HG03442 (cell line): Measurements from ENCODE around the gene SCGB3A2.

ENCODE experiments used
- ATAC-seq: cut with Tn5 transposase; IDR thresholded peaks from one replicate; pipeline ENCODE4 v1.9.1; 2021; ENCODE audit warnings: mild to moderate bottlenecking, moderate library complexity; ENCODE audit not compliant: unreplicated experiment

SCGB3A2 gene

GRCh38 chr5:147878066-147878759 lies at the start of gene SCGB3A2:
Gene SCGB3A2, plus strand, starts transcription at chr5:147878711. Its CDS starts 93 bp downstream, at chr5:147878804.
- no peak for ATAC-seq

GRCh38 chr5:147830035-147830434 lies 48.5 kb upstream of the SCGB3A2 start:
- ATAC-seq, result no peak

- ATAC-seq, result no peak
Measured at GRCh38 chr5:147831465-147831864, 47.0 kb upstream of the SCGB3A2 start, which contains the start of gene SPINK1. Gene SPINK1, minus strand, starts transcription at chr5:147831671. Its CDS starts 94 bp downstream, at chr5:147831577.

- no peak for ATAC-seq
Measured at GRCh38 chr5:147832541-147832940, 46.0 kb upstream of the SCGB3A2 start.

- no peak for ATAC-seq
Measured at GRCh38 chr5:147835386-147835798, 43.1 kb upstream of the SCGB3A2 start.

GRCh38 chr5:147836439-147836838 lies 42.1 kb upstream of the SCGB3A2 start:
- ATAC-seq, result no peak

- ATAC-seq, result no peak
Measured at GRCh38 chr5:147842869-147843268, 35.6 kb upstream of the SCGB3A2 start.

GRCh38 chr5:147844846-147845245 lies 33.7 kb upstream of the SCGB3A2 start:
- no peak for ATAC-seq

- no peak for ATAC-seq
Measured at GRCh38 chr5:147845618-147846017, 32.9 kb upstream of the SCGB3A2 start.

GRCh38 chr5:147849226-147849625 lies 29.3 kb upstream of the SCGB3A2 start:
- no peak for ATAC-seq

- no peak for ATAC-seq
Measured at GRCh38 chr5:147851578-147851977, 26.9 kb upstream of the SCGB3A2 start.

GRCh38 chr5:147852365-147852764 lies 26.1 kb upstream of the SCGB3A2 start:
- ATAC-seq, result no peak

- no peak for ATAC-seq
Measured at GRCh38 chr5:147853372-147853987, 25.0 kb upstream of the SCGB3A2 start.

- ATAC-seq, result no peak
Measured at GRCh38 chr5:147854331-147854730, 24.2 kb upstream of the SCGB3A2 start.

- ATAC-seq, result no peak
Measured at GRCh38 chr5:147854894-147855773, 23.4 kb upstream of the SCGB3A2 start.

GRCh38 chr5:147855774-147856069 lies 22.8 kb upstream of the SCGB3A2 start:
- no peak for ATAC-seq

GRCh38 chr5:147856801-147857200 lies 21.7 kb upstream of the SCGB3A2 start:
- ATAC-seq, result no peak

- peak; percentile 91 for ATAC-seq
Measured at GRCh38 chr5:147857302-147858129, 21.0 kb upstream of the SCGB3A2 start.

- ATAC-seq, result no peak
Measured at GRCh38 chr5:147858565-147858964, 19.9 kb upstream of the SCGB3A2 start.

- no peak for ATAC-seq
Measured at GRCh38 chr5:147859962-147860640, 18.4 kb upstream of the SCGB3A2 start.
